GM18907 (cell line): ENCODE measurements around the gene CLRN3.

Source experiments
- ATAC-seq: cut with Tn5 transposase; IDR thresholded peaks from one replicate; pipeline ENCODE4 v1.9.1; 2021; ENCODE audit warnings: mild to moderate bottlenecking, moderate library complexity; ENCODE audit not compliant: unreplicated experiment

Gene CLRN3

DNA sequence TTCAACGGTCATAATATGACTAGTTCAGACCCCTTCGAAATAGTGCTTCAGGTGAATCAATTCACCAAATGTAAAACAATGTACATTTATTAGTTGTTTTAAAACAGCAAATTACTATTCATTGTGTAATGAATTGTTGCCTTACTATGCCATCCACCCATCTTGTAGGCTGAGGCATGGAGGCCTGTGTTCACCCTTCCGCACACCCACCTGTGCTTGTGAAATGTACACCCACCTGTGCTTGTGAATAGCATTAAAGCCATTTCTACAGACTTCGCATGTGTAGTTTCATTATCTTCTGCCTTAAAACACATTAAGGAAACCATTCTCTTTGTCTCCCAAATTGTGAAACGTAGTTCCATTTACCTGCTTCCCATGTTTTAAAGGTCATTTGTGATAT is 16.8 kb downstream of the CLRN3 start:
- no peak for ATAC-seq

DNA sequence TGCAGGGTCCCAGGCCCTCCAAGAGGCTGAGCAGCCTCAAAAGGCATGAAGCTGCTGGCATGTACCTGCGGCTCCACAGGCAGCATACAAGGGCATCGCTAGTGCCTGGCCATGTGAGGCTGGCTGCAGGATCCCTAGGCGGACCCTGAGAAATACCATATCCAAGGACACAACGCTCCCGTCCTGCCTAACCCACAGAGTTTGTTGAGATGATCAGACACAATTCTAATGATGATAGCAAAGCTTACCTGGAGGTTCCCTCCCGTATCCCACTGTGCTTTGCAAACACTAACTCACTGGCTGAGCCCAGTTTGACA is 17.3 kb downstream of the CLRN3 start:
- ATAC-seq: no peak

DNA sequence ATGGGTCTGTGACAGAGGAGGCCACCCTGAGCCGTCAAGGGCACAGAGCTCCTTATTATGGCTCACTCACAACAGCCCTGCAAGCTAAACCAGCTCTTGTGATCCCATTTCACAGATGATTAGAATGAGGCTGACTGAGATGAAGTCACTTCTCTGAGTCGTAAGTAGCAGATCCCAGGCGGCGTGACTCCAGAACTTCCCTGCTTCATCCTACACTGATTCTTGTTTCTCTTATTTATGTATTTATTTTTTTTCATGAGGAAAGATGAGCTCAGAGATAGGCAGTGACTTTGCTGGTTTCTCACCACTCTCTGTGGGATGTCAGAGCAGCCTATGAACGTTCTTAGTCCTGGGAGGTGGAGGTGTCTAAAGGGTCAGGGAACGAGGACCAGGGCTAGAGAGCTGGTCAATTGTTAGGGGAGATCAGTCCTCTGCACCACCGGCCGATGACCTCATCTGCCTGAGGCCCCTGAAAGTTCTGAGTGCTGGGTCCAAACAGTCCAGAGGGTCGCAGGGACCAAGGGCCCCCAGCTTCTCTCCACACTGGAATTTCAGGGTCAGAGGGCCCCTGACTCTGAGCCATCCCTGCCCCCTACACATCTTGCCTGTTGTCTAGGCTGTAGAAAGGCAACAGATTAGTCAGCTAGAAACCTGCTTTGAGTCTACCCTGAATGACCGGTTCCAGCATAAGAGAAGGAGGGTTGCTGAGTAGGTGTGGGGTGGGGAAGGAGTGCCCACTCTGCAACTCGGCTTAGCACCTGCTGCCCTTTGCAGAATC is 17.9 kb downstream of the CLRN3 start:
- ATAC-seq: no peak

DNA sequence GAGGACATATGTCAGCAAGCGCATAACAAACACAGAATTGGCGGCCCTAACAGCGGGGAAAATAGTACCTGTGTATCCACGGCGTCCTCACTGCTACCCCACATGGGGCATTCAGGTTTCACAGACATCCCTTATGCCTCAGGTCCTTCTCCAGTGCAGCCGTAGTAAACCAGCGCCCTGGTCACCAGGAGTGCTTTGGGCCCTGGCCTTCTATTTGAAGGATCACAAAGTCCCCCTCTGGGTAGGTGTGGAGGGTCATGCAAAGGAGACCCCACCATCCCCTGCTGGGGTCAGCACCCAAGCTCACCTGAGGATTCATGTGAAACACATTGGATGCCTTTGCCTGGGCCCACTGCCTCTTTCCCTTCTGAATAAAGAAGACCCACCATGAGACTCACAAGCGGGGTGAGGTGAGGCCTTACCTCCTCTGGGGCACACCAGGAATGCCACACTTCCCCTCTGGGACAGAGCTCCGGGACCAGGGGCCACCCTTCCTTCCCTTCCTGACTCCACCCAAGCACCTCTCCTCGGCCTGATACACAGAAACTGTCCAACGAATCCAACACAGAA is 18.8 kb downstream of the CLRN3 start:
- ATAC-seq: no peak

DNA sequence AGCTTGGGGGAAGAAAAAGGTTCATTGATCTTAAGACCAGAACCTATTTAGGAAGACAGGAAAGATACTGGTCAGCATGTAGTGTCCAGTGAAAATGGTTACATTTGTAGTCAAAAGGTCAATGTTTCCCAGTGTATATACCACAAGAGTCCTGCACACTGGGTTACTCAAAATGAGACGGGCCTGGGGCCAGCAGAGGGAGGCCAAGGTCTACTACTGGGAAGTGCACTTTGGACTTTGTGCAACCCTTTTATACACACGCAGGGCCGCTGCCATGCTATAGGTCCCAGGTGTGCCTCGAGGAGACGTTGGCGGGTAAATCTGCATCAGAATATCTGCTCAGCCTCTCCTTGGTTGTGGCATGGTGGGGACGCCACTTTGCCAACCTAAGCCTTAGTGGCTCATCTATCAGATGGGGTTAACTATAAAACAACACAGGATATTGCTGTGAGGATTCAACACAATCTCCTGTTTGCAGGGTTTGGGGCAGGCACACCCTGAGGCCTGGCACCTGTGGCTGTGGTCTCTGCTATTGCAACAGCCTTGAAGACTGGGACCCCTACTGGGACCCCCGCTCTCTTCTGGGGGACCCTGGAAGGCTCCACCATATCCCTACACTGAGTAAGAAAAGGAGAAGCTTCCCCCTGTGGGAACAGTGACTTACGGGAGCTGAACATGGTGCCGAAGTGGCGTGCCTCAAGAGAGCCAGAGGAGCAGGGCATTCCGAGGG is 19.7 kb downstream of the CLRN3 start:
- ATAC-seq: no peak

DNA sequence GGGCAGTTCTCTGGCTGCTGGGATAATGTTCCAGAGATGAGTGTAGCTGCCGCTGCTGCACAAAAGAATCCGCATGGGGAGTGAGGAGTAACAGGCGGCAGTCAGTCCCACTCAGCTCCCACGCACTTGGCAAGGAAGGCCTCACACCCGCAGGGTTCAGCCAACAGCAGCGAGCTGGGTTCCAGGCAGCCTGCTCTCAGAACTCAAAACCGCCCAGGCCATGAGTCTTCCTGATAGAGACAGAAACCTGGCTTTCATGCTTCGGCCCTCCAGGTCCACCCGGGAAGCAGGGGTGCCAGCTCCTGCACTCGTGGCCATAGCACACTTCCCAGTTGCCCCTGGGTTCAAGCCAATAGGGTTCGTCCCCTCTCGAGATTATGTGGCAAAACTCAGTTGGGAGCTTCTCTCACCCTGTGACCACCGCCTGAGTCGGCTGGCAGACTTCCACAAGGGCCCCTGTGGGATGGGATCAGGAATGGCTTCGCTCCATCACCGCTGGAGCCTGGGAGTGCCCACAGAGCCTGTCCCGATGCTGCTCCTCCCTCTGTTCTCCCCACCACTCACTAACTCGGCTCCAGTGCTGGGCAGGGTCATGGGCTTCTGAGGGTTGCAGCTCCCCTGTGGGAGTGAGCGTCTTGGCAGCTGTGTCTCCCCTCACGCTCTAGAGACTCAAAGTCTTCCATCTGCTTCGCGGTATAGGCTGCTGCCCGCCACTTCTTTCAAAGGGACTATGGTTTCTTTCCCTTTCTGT is 20.6 kb downstream of the CLRN3 start:
- no peak for ATAC-seq

DNA sequence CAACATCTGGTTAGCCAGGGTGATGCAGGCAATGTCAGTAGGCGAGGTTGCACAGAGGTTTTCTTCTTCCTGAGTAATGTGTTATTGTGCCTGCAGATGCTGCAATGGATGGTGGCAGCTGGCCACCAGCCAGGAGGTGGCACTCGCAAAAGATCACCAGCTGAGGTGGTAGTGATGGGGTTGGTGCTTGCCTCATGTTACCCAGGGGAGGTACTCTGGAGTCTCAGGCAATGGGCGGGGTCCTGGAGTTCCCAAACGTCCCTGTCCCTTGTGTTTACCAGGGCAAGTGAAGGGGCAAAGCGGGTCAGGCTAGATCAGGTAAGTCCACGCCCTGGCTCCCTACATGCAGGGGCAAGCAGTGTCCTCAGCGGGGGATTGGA is 21.1 kb downstream of the CLRN3 start:
- no peak for ATAC-seq

DNA sequence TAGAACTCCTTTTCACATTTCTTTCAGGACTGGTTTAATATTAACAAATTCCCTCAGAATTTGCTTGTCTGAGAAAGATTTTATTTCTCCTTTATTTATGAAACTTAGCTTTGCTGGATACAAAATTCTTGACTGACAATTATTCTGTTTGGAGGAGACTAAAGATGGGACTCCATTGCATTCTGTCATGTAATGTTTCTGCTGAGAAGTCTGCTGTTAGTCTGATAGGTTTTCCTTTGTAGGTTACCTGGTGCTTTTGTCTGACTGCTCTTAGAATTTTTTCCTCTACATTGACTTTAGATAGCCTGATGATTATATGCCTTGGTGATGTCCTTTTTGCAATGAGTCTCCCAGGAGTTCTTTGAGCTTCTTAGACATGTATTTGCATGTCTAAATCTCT is 23.4 kb downstream of the CLRN3 start:
- ATAC-seq: no peak

DNA sequence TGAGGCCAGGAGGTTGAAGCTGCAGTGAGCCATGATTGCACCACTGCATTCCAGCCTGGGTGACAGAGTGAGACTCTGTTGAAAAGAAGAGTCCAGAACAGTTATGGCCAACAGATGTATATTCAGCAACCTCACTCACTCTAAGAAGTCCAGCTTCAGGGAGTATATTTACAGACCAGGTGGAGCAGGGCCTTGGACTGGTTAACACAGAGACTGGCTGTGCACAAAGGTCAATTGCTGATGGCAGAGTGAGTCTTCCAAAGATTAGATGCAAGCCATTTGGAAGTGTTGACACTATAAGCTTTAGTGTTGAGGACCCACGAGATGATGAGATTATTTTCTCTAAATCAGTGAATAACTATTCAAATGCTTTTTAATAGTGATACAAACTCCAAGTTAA is 24.9 kb downstream of the CLRN3 start:
- no peak for ATAC-seq

DNA sequence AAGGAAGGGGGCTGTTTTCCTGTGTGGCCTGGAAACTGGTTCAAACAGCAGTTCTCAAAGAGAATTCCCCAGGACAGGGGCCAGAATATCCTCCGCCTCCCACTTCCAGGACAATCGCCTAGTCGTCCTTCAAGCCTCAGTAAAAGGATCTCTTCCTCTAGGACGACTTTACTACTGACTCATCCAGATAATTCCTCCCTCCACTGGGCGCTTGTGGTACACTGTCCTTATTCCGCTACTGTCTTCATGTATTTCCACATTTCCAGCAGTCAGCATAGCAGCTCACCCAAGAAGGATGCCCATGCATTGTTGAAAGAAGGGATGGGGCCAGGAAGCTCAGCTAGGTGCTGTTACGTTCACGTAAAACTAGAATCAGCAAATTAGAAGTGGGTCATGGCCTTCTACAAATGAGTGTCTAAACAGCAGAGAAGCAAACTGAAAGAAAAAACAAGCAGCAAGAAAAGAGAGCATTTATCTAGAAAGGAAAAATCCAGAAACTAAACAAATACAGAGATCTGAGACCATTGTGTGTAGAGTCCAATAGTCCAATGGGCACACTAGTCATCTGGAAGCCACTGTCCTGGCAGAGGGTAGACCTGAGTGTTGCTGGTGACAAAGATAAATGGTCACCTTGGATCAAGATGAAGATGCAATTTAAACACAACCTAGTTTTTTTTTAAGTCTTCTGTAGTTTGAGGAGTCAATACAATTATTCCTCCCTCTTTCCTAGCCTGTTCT is 26.3 kb downstream of the CLRN3 start:
- no peak for ATAC-seq

DNA sequence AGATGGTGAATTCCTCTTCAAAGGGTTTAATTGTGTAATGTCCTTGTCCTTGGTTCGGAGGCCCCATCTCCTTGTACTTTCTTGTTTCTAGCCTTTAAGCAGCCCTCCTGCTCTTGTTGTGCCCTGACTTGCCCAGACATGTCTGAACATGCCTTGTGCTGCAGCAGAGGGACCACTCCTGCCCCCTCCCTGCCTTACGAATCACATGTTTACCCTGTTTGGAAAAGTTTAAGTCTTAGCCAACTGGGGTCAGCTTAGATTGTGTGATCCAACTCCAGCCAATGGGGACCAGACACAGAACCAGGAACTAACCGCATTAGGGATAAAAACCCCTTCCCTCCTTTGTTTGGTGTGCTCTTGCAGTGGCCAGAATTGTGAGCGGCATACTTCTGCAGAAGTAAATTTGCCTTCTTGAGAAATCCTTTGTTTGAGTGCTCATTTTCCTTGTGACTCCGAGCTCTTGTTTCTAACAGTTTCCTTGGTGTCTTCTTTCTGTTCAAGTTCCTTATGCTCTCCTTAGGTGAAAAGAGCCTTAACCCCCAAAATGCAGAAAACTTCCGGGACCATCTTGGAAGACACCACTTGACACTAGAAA is 29.4 kb downstream of the CLRN3 start:
- ATAC-seq: no peak

DNA sequence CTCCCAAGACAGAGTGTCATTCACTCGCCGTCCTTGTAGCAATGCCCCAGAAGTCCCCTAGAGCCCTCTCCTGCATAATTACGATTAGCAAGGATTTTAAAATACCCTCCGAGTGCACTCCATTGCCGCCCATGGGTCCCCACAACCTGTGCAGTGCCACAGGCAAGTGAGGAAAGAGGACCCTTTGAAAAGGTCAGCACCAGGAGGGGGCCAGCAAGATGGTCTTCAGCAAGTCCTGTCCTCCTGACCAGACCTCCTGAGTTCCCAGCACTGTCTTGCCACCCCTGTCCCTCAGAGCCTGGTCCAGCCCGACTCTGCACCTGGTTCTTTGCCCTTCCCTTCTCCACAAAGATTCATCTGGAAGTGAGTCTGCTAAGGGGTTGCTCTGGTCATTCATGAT is 32.1 kb downstream of the CLRN3 start:
- ATAC-seq: no peak

DNA sequence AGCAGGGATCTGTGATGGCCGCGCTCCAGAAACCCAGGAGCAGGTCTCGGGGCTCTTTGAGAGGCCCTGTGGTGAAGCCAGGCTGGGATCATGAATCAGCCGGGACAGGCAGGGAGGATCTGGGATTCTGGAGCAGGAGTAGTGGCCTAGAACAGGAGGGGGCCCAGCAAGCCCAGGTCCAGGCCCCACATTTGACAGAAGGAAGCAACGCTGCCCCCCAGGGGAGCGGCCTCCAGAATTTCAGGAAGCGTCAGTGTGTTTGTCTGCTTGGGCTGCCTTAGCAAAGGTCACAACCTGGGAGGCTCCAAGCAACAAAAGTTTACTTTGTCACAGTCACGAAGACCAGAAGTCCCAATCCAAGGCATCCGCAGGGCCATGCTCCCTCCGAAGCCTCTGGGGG is 36.8 kb downstream of the CLRN3 start:
- ATAC-seq: no peak

DNA sequence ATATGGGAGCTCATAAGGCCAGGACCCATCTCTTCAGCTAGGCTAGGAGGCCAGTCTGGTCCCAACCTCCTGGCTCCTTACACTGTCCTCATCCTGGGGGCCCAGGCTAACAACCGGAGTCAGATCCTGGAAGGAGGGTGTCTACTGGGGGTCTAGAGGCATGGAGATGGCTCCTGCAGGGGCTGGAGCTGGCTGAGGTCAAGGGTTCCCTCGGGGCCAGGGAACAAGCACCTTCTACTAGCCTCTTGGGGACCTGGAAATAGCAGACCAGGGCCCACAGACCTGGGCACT is 37.2 kb downstream of the CLRN3 start:
- no peak for ATAC-seq

DNA sequence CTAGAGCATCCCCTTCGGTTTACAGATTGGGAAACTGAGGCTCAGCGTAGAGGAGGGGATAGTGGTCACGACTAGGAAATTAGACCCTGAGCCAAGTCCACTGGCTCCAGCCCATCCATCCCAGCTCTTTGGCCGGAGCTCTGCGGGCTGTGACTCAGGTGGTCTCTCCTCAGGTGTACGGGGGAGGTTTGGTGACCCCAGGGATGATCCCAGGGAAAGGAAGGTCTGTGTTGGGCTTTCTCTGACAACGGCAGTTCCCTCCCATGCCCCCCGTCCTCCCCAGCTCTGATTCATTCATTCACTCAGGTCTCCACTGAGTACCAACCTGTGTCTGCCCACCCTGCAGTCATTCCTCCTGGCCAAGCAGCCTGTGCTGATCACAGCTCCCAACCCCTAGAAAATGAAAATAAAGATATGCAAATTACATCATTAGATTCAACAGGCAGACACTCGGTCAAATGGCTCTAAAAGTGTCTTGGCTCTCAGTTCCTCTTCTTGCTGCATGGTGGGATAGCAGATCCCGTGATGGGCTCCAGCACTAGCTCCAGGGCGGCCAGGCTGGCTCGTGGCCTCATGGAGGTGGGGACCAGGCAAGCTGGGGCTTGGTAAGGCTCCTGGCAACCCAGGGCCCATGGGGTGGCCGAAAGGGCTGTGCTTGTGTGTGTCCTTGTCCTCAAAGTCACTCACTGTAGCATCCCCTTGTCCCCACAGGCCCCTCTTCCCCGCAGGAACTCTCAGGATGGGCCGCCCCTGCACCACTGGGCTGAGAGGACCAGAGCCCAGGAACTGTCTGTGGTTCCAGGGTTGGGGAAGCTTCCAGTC is 37.8 kb downstream of the CLRN3 start:
- peak; percentile 78 for ATAC-seq

DNA sequence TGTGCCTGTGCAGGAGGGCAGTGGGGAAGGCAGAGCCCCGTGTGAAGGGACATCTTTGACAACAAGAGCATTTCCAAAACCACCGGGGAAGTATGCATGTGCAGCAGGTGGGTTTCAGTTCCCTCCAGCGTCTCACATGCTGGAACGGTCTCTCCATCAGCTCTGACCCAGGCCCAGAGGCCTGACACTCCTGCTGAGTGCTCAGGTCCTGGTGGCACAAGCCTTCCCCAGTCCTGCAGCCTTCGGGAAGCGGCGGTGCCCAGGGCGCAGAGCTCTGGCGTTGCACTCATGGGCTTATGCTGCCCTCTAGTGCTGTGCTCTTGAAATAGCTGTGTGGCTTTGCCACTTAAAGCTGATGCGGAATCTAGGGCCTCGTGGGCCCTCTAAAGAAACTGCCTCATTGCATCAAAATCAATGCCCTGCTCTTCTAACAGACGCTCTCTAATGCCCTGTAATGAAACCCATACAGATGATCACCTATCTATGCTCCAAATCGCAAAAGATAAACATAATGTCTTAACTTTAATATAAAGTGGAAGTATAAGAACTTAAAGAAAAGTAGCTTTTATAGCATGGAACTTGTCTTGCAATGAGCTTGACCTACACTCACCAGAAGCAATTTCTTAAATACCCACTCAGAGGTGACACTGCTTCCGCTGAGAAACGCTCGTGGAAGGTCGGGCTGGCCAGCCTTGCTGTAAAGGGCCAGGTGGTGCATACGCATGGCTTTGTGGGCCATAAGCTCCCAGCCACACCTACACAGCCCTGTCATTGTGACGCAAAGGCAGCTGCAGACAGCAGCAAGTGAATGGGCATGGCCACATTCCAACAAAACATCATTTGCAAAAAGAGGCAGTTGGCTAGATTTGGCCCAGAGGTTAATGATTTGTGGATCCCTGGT is 38.6 kb downstream of the CLRN3 start:
- ATAC-seq: peak; percentile 59

DNA sequence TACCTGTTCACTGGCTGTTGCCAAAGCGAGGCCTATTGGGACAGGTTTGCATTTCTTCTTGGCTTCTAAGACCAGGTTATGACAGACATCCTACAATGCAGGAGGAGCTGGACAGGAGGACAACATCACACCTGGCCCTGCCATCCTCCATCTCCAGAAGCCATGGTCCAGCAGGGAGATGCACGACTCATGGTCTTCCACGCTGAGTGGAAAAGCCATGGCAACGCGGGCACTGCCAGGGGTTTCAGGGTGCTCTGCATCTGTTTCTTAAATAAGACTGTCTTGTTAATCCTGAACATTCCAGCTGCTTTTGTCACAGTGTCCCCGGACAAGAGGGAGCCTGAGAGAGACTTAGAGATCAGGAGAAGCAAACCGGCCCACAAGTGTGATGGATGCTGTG is 40.3 kb downstream of the CLRN3 start:
- no peak for ATAC-seq

DNA sequence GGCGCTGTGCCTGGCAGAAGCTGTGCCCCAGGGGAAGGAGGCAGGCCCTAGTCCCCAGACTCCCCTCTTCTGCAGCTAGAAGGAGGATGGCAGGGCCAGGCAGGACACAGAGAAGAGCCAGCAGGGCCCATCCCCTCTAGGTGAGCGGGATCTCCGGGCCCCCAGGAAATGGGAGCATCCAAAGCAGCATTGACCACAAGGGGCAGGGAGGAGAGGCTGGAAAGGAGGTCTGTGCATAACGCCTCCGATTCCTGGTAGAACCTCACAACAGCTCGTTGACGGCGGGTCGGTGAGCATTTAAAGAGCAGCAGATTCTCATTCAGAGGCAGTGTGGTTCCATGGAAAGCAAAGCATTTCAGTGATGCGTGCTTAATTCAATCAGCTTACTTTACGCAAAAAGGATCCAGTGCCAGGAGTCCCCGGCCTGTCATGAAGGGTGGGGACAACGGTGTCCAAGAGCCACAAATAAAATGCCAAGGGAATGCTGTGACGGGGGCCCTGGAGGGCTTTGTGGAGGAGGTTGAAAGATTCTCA is 41.0 kb downstream of the CLRN3 start:
- ATAC-seq: no peak

DNA sequence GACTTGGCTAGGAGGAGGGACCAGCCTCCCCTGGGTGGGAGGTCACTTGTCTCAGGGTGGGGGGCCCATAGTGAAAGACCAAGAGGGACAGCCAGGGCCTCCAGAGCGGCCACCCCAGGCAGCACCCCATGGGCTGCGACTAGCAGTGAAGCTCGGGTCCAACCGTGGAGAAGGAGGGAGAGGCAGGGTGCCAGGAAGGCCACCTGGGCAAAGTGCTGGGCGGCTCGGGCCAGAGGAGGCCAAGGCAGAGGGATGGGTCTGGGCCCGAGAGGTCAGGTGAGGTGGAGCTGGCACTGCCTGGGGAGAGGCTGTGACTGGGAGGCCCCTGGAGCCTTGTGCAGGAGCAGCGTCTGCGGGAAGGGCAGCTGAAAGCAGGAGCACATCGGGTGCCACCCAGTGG is 41.8 kb downstream of the CLRN3 start:
- ATAC-seq: no peak
